Stimulated activated naive CD8-positive, alpha-beta T cell treated with anti-CD3 and anti-CD28 coated beads, Interleukin-15, amount 100 ng/mL, for 72 hours (primary cell): Measurements from ENCODE around the gene FAF1.

Experiments
- ATAC-seq: fragments of 150-1000 bp; cut with Tn5 transposase; 2 replicates; pipeline ENCODE4 v1.10.0; 2021; ENCODE audit warnings: mild to moderate bottlenecking, moderate library complexity
- DNase-seq, 2 donors: peaks; one replicate each; pipeline ENCODE4 v3.0.0; 2021 to 2022
- H3K27ac Mint-ChIP-seq, 2 donors: one replicate each; pipeline ENCODE4 v1.8.0; 2022; ENCODE audit warnings: mild to moderate bottlenecking in 2 of 2, mixed read lengths in 2 of 2, moderate library complexity in 2 of 2
- H3K27me3 Mint-ChIP-seq: one replicate; pipeline ENCODE4 v1.8.0; 2022; ENCODE audit warnings: mixed read lengths
- H3K4me1 Mint-ChIP-seq: one replicate; pipeline ENCODE4 v1.8.0; 2022; ENCODE audit warnings: mild to moderate bottlenecking, mixed read lengths
- H3K4me3 Mint-ChIP-seq, 2 donors: one replicate each; pipeline ENCODE4 v1.8.0; 2022; ENCODE audit warnings: mild to moderate bottlenecking in 2 of 2, mixed read lengths in 2 of 2, moderate library complexity in 1 of 2
- H3K9me3 Mint-ChIP-seq, 2 donors: one replicate each; pipeline ENCODE4 v1.8.0; 2022; ENCODE audit warnings: mixed read lengths in 2 of 2

Gene FAF1

GRCh38 chr1:50620680-50621329, 339.3 kb downstream of the FAF1 start:
- no peak for ATAC-seq
- H3K27ac Mint-ChIP-seq: no peak overlapping the region
- H3K4me1 Mint-ChIP-seq: no peaks in the 10 kb centered on the region
- H3K27me3 Mint-ChIP-seq: no peaks in the 10 kb centered on the region
- DNase-seq: no peak
- no peak overlapping the region for H3K4me3 Mint-ChIP-seq
- H3K9me3 Mint-ChIP-seq: peaks cover 0 to 12% of the 10 kb centered on the region in 2 donors

- H3K4me3 Mint-ChIP-seq: no peak overlapping the region
Observed at GRCh38 chr1:50615036-50615750, 344.9 kb downstream of the FAF1 start.

GRCh38 chr1:50611675-50612074, 348.4 kb downstream of the FAF1 start:
- Mint-ChIP-seq H3K27me3 (no peaks in the 10 kb centered on the region), H3K4me3 (no peak overlapping the region), H3K9me3 (no peaks in the 10 kb centered on the region), H3K27ac (no peak overlapping the region), H3K4me1 (no peaks in the 10 kb centered on the region)
- ATAC-seq (peak; percentile 79), DNase-seq (peak; percentile 6 to 14)

More at GRCh38 chr1:50615036-50615750, 344.9 kb downstream of the FAF1 start:
- ATAC-seq (no peak), DNase-seq (no peak)
- Mint-ChIP-seq H3K9me3 (peaks cover 0 to 8% of the 10 kb centered on the region in 2 donors), H3K27me3 (no peaks in the 10 kb centered on the region), H3K4me1 (no peaks in the 10 kb centered on the region), H3K27ac (no peak overlapping the region)

- ATAC-seq (no peak), DNase-seq (no peak)
- Mint-ChIP-seq H3K27ac (no peak overlapping the region), H3K4me3 (no peak overlapping the region), H3K9me3 (no peaks in the 10 kb centered on the region), H3K4me1 (no peaks in the 10 kb centered on the region), H3K27me3 (no peaks in the 10 kb centered on the region)
Observed at GRCh38 chr1:50610563-50610962, 349.5 kb downstream of the FAF1 start.

GRCh38 chr1:50609508-50609907, 350.6 kb downstream of the FAF1 start:
- DNase-seq (no peak), ATAC-seq (no peak)
- Mint-ChIP-seq H3K9me3 (no peaks in the 10 kb centered on the region), H3K27ac (no peak overlapping the region), H3K4me1 (no peaks in the 10 kb centered on the region), H3K27me3 (no peaks in the 10 kb centered on the region), H3K4me3 (no peak overlapping the region)

GRCh38 chr1:50605186-50605875, 354.7 kb downstream of the FAF1 start:
- Mint-ChIP-seq H3K27me3 (no peaks in the 10 kb centered on the region), H3K4me3 (no peak overlapping the region), H3K4me1 (no peaks in the 10 kb centered on the region), H3K27ac (no peak overlapping the region), H3K9me3 (no peaks in the 10 kb centered on the region)
- DNase-seq (no peak), ATAC-seq (peak; percentile 54)

GRCh38 chr1:50604580-50604979, 355.5 kb downstream of the FAF1 start:
- H3K27me3 Mint-ChIP-seq: no peaks in the 10 kb centered on the region
- ATAC-seq: no peak
- no peaks in the 10 kb centered on the region for H3K4me1 Mint-ChIP-seq
- no peak overlapping the region for H3K4me3 Mint-ChIP-seq
- H3K9me3 Mint-ChIP-seq: no peaks in the 10 kb centered on the region
- no peak for DNase-seq
- peak overlapping the region in 1 of 2 donors; percentile 57 for H3K27ac Mint-ChIP-seq

- DNase-seq (no peak), ATAC-seq (no peak)
- Mint-ChIP-seq H3K4me3 (no peak overlapping the region), H3K27me3 (no peaks in the 10 kb centered on the region), H3K4me1 (no peaks in the 10 kb centered on the region), H3K9me3 (no peaks in the 10 kb centered on the region), H3K27ac (no peak overlapping the region)
Observed at GRCh38 chr1:50603274-50604271, 356.5 kb downstream of the FAF1 start.

GRCh38 chr1:50599546-50599945, 360.5 kb downstream of the FAF1 start:
- no peak overlapping the region for H3K27ac Mint-ChIP-seq
- H3K4me1 Mint-ChIP-seq: no peaks in the 10 kb centered on the region
- ATAC-seq (no peak), DNase-seq (no peak)
- no peak overlapping the region for H3K4me3 Mint-ChIP-seq
- H3K9me3 Mint-ChIP-seq: no peaks in the 10 kb centered on the region
- no peaks in the 10 kb centered on the region for H3K27me3 Mint-ChIP-seq

GRCh38 chr1:50595874-50596273, 364.2 kb downstream of the FAF1 start:
- Mint-ChIP-seq H3K27ac (peak overlapping the region in 1 of 2 donors; percentile 6), H3K9me3 (no peaks in the 10 kb centered on the region), H3K27me3 (no peaks in the 10 kb centered on the region), H3K4me1 (no peaks in the 10 kb centered on the region), H3K4me3 (no peak overlapping the region)
- ATAC-seq (no peak), DNase-seq (no peak)

GRCh38 chr1:50593515-50593914, 366.6 kb downstream of the FAF1 start:
- H3K4me1 Mint-ChIP-seq: no peaks in the 10 kb centered on the region
- H3K27me3 Mint-ChIP-seq: no peaks in the 10 kb centered on the region
- ATAC-seq: no peak
- no peak overlapping the region for H3K27ac Mint-ChIP-seq
- no peak for DNase-seq
- H3K9me3 Mint-ChIP-seq: no peaks in the 10 kb centered on the region
- no peak overlapping the region for H3K4me3 Mint-ChIP-seq

GRCh38 chr1:50591598-50591997, 368.5 kb downstream of the FAF1 start:
- no peaks in the 10 kb centered on the region for H3K9me3 Mint-ChIP-seq
- ATAC-seq (no peak), DNase-seq (no peak)
- peak overlapping the region in 1 of 2 donors; percentile 44 for H3K27ac Mint-ChIP-seq
- no peak overlapping the region for H3K4me3 Mint-ChIP-seq
- H3K27me3 Mint-ChIP-seq: no peaks in the 10 kb centered on the region
- H3K4me1 Mint-ChIP-seq: no peaks in the 10 kb centered on the region

- no peak overlapping the region for H3K27ac Mint-ChIP-seq
- H3K4me1 Mint-ChIP-seq: no peaks in the 10 kb centered on the region
- no peak for ATAC-seq
Observed at GRCh38 chr1:50582346-50582745, 377.7 kb downstream of the FAF1 start.

GRCh38 chr1:50570066-50570468, 390.0 kb downstream of the FAF1 start:
- no peaks in the 10 kb centered on the region for H3K27me3 Mint-ChIP-seq
- no peaks in the 10 kb centered on the region for H3K4me1 Mint-ChIP-seq
- no peak overlapping the region for H3K4me3 Mint-ChIP-seq
- no peak overlapping the region for H3K27ac Mint-ChIP-seq
- H3K9me3 Mint-ChIP-seq: no peaks in the 10 kb centered on the region
- no peak for DNase-seq
- ATAC-seq: no peak

More at GRCh38 chr1:50582346-50582745, 377.7 kb downstream of the FAF1 start:
- Mint-ChIP-seq H3K4me3 (no peak overlapping the region), H3K27me3 (no peaks in the 10 kb centered on the region), H3K9me3 (no peaks in the 10 kb centered on the region)
- no peak for DNase-seq

- Mint-ChIP-seq H3K9me3 (no peaks in the 10 kb centered on the region), H3K4me3 (no peak overlapping the region), H3K4me1 (no peaks in the 10 kb centered on the region), H3K27ac (no peak overlapping the region), H3K27me3 (no peaks in the 10 kb centered on the region)
- DNase-seq (no peak), ATAC-seq (no peak)
Observed at GRCh38 chr1:50568782-50569181, 391.3 kb downstream of the FAF1 start.
